Endothelial cell of umbilical vein (primary cell): Measurements from ENCODE around the gene ABCA9. TPM values are rescaled to one million over a fixed set of nuclear protein-coding genes. Genes with fewer than 3 reads are reported as not detected.

Experiments used
- BruUV-seq: library from RNA; stranded (reverse); fragments of 400-500 nt; replicated peaks from 2 replicates; lab custom pipeline; 2021; lab: Mats Ljungman, UMichigan
- CTCF ChIA-PET: fragments of 300-600, 350-600 bp; sonication (Branson Sonifier 250); formaldehyde crosslinking; loops from one replicate; lab custom pipeline; 2021; ENCODE audit warnings: antibody characterized with exemption, inconsistent platforms; lab: Charles Lee
- POLR2A ChIA-PET: fragments of 300-600, 350-600 bp; sonication (Branson Sonifier 250); formaldehyde crosslinking; loops from one replicate; lab custom pipeline; 2021; ENCODE audit warnings: antibody characterized with exemption, inconsistent platforms; lab: Charles Lee
- DNase-seq: peaks from one replicate; pipeline ENCODE4 v3.0.0-alpha.2; 2011; ENCODE audit warnings: low read depth, low spot score
- FAIRE-seq: peaks from 2 replicates; lab custom pipeline; 2011; peaks lifted over from hg19 to GRCh38; lab: Jason Lieb, UNC
- H2AFZ ChIP-seq: 2 replicates; pipeline ENCODE4 v1.6.0; 2012; ENCODE audit warnings: low read depth, low read length, control low read depth, inconsistent platforms
- H3K27ac ChIP-seq: 2 replicates; pipeline ENCODE4 v1.5.1; 2011; ENCODE audit warnings: low read depth, mild to moderate bottlenecking, control low read depth, low read length, moderate library complexity; ENCODE audit not compliant: insufficient read depth
- H3K27me3 ChIP-seq, 2 experiments: 2 replicates each; pipeline versions ENCODE4 v1.6.0 to v1.6.1; 2011; ENCODE audit warnings: low read length in 2 of 2, mixed read lengths in 1 of 2; ENCODE audit not compliant: control insufficient read depth in 2 of 2, insufficient read depth in 2 of 2
- H3K36me3 ChIP-seq, 2 experiments: 2 replicates in 1 of 2; 3 replicates in 1 of 2; pipeline ENCODE4 v1.5.1; 2011; ENCODE audit warnings: low read length in 2 of 2, mild to moderate bottlenecking in 1 of 2, moderate library complexity in 1 of 2; ENCODE audit not compliant: control insufficient read depth in 2 of 2, insufficient read depth in 2 of 2; ENCODE audit errors: extremely low read depth in 1 of 2
- H3K4me1 ChIP-seq: 3 replicates; pipeline ENCODE4 v1.5.1; 2011; ENCODE audit warnings: mild to moderate bottlenecking, low read length; ENCODE audit not compliant: control insufficient read depth, insufficient read depth; ENCODE audit errors: extremely low read depth
- H3K4me2 ChIP-seq: 2 replicates; pipeline ENCODE4 v1.6.1; 2011; ENCODE audit warnings: low read length, control low read depth, mixed read lengths; ENCODE audit not compliant: insufficient read depth
- H3K4me3 ChIP-seq, 3 experiments: fragments of 200-600 bp in 1 of 3; sonication (generic), shearing (Covaris generic) in 1 of 3; replicated peaks in 1 of 3; 2 replicates each; pipeline ENCODE4 v1.5.1; 2011 to 2016; ENCODE audit warnings: control low read depth in 3 of 3, low read length in 3 of 3, mild to moderate bottlenecking in 2 of 3, inconsistent platforms in 1 of 3, low read depth in 1 of 3, moderate library complexity in 1 of 3; ENCODE audit not compliant: insufficient read depth in 1 of 3
- H3K79me2 ChIP-seq: 2 replicates; pipeline ENCODE4 v1.6.0; 2012; ENCODE audit warnings: low read length, inconsistent platforms; ENCODE audit not compliant: control insufficient read depth, insufficient read depth
- H3K9ac ChIP-seq: replicated peaks from 2 replicates; pipeline ENCODE3; 2011; ENCODE audit warnings: low read length, control low read depth; ENCODE audit not compliant: insufficient read depth; ENCODE audit errors: extremely low read depth
- H3K9me1 ChIP-seq: replicated peaks from 3 replicates; pipeline ENCODE4 v1.6.0; 2011; ENCODE audit warnings: mild to moderate bottlenecking, low read length; ENCODE audit not compliant: control insufficient read depth, insufficient read depth; ENCODE audit errors: extremely low read depth
- H3K9me3 ChIP-seq: replicated peaks from 2 replicates; pipeline ENCODE4 v1.5.1; 2012; ENCODE audit warnings: low read length, inconsistent platforms; ENCODE audit not compliant: control insufficient read depth, insufficient read depth
- H4K20me1 ChIP-seq: replicated peaks from 2 replicates; pipeline ENCODE3; 2011; ENCODE audit warnings: mild to moderate bottlenecking, low read length; ENCODE audit not compliant: control insufficient read depth, insufficient read depth; ENCODE audit errors: extremely low read depth
- EZH2 ChIP-seq: IDR thresholded peaks from 2 replicates; pipeline ENCODE4 v1.6.1; 2012; ENCODE audit warnings: borderline replicate concordance, low read depth, mild to moderate bottlenecking, moderate library complexity, low read length, inconsistent platforms; ENCODE audit not compliant: severe bottlenecking
- FOS ChIP-seq: IDR thresholded peaks from 2 replicates; pipeline ENCODE4 v1.6.1; 2011; ENCODE audit warnings: mild to moderate bottlenecking, low read length, moderate library complexity, borderline replicate concordance; ENCODE audit not compliant: insufficient read depth
- GATA2 ChIP-seq: IDR thresholded peaks from 2 replicates; pipeline ENCODE4 v1.7.0; 2011; ENCODE audit warnings: low read depth, mild to moderate bottlenecking, moderate library complexity, mixed read lengths, low read length; ENCODE audit not compliant: insufficient read length, insufficient read depth
- JUN ChIP-seq: IDR thresholded peaks from 2 replicates; pipeline ENCODE4 v1.6.1; 2011; ENCODE audit warnings: borderline replicate concordance, low read depth; ENCODE audit not compliant: insufficient read length, insufficient read depth
- MYC ChIP-seq: IDR thresholded peaks from one replicate; pipeline ENCODE4 v1.6.1; 2011; ENCODE audit warnings: mild to moderate bottlenecking, low read depth, low read length
- POLR2A ChIP-seq: IDR thresholded peaks from 2 replicates; pipeline ENCODE4 v1.6.1; 2012; ENCODE audit warnings: low read depth, mild to moderate bottlenecking, control low read depth, low read length
- POLR2AphosphoS5 ChIP-seq: IDR thresholded peaks from 2 replicates; pipeline ENCODE4 v1.6.1; 2012; ENCODE audit warnings: low read depth, mild to moderate bottlenecking, control low read depth, low read length, moderate library complexity; ENCODE audit not compliant: insufficient read depth
- dilution Hi-C: fragments of 300-500 bp; cut with MboI; formaldehyde crosslinking; loops from one replicate; pipeline ENCODE4 v1.15.0; 2019; ENCODE audit warnings: low sequenced_read_pairs; ENCODE audit not compliant: extremely low pct_ligation_motif_present
- intact Hi-C: fragments of 100-400 bp; cut with micrococcal nuclease; formaldehyde crosslinking; loops from one replicate; pipeline ENCODE4 v1.10.0; 2022
- polyA plus RNA-seq, 4 experiments: library from polyadenylated mRNA; depleted of rRNA in 3 of 4; stranded (reverse) in 3 of 4; unstranded in 1 of 4; fragments of >200 nt; gene quantifications; 2 replicates each; pipeline versions ENCODE4 v1.2.1 to v1.2.3, GENCODE V29; 2011 to 2012; ENCODE audit warnings: missing spikeins in 1 of 4
- total RNA-seq: library from RNA; stranded (reverse); gene quantifications from 2 replicates; pipeline ENCODE4 v1.2.3, GENCODE V29; 2021
- TF ChIP-seq, protein P1 (sequence below): IDR thresholded peaks from 2 replicates; pipeline ENCODE4 v1.6.1; 2011; ENCODE audit not compliant: insufficient read depth, insufficient read length
- TF ChIP-seq, protein P2 (sequence below), 2 donors: IDR thresholded peaks; 1 replicate in 1 of 2; 2 replicates in 1 of 2; pipeline ENCODE4 v1.5.1; 2011; ENCODE audit warnings: low read length in 2 of 2, mild to moderate bottlenecking in 2 of 2, moderate library complexity in 2 of 2, control low read depth in 1 of 2, inconsistent platforms in 1 of 2, low read depth in 1 of 2; ENCODE audit not compliant: insufficient read depth in 1 of 2; ENCODE audit errors: extremely low read depth in 1 of 2

Gene ABCA9
- total and polyA plus RNA-seq, 2 donors (not counting 3 experiments of a cell fraction or from before 2014, with no cell fraction given): 2.7 to 7.7 TPM

DNA sequence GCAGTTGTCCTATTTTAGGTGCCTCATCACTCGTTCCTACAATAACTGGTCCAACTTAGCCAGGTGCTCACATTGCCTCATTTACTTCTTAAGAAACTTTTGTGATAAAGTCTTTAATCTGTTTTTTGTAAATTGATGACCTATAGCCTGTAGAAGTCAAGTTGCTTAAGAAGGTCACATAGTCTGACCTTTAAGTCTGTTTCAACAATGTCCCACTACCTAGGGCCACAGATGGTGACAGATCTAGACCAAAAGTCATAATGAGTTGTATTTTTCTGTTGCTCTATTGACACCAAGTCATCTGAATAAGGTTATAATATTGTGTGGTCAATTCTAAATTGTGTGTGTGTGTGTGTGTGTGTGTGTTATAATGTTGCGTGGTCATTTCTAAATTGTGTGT is 45.1 kb downstream of the ABCA9 start:
- no peak overlapping the region for H3K27ac ChIP-seq
- no peak for TF ChIP-seq EZH2
- TF ChIP-seq, protein P1, sequence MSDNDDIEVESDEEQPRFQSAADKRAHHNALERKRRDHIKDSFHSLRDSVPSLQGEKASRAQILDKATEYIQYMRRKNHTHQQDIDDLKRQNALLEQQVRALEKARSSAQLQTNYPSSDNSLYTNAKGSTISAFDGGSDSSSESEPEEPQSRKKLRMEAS: no peak
- no peak for TF ChIP-seq FOS
- no peak for TF ChIP-seq MYC
- TF ChIP-seq POLR2A: no peak
- no peak for TF ChIP-seq JUN
- no peak for TF ChIP-seq POLR2AphosphoS5
- TF ChIP-seq, protein P2, sequence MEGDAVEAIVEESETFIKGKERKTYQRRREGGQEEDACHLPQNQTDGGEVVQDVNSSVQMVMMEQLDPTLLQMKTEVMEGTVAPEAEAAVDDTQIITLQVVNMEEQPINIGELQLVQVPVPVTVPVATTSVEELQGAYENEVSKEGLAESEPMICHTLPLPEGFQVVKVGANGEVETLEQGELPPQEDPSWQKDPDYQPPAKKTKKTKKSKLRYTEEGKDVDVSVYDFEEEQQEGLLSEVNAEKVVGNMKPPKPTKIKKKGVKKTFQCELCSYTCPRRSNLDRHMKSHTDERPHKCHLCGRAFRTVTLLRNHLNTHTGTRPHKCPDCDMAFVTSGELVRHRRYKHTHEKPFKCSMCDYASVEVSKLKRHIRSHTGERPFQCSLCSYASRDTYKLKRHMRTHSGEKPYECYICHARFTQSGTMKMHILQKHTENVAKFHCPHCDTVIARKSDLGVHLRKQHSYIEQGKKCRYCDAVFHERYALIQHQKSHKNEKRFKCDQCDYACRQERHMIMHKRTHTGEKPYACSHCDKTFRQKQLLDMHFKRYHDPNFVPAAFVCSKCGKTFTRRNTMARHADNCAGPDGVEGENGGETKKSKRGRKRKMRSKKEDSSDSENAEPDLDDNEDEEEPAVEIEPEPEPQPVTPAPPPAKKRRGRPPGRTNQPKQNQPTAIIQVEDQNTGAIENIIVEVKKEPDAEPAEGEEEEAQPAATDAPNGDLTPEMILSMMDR (IDR thresholded peaks at IDR 0.05; ENCODE audit: extremely low read depth in 1 of 2, insufficient read depth in 1 of 2, low read depth in 1 of 2, low read length in 2 of 2): no peak
- TF ChIP-seq GATA2: no peak
- ChIA-PET CTCF (no interaction called here), POLR2A (no interaction called here)
- no peak overlapping the region for H3K4me3 ChIP-seq
- H3K9ac ChIP-seq: no peak overlapping the region
- no peaks in the 10 kb centered on the region for H4K20me1 ChIP-seq
- no peak for DNase-seq
- no peaks in the 10 kb centered on the region for H3K9me1 ChIP-seq
- H3K79me2 ChIP-seq: no peaks in the 10 kb centered on the region
- no peaks in the 10 kb centered on the region for H3K9me3 ChIP-seq
- dilution Hi-C loops (no loop called here), intact Hi-C loops (no loop called here)
- no peak for FAIRE-seq
- no peak overlapping the region for H2AFZ ChIP-seq
- no TSS peak for BruUV-seq
- H3K4me1 ChIP-seq: peaks cover 11% of the 10 kb centered on the region
- H3K4me2 ChIP-seq: no peak overlapping the region
- H3K27me3 ChIP-seq: no peaks in the 10 kb centered on the region
- no peaks in the 10 kb centered on the region for H3K36me3 ChIP-seq
